SK-N-SH treated with all-trans-retinoic acid at 6 μM for 48 hours (cell line): ENCODE results near the gene AKT3.

Experiments used
- ARNTL ChIP-seq: fragments of 450-650 bp; formaldehyde crosslinking; IDR thresholded peaks from 2 replicates; pipeline ENCODE4 v1.5.0; 2020; ENCODE audit warnings: low read depth, mild to moderate bottlenecking, moderate library complexity, borderline replicate concordance
- BACH2 ChIP-seq: fragments of 250-450 bp; sonication (Bioruptor Pico); IDR thresholded peaks from 2 replicates; pipeline ENCODE4 v1.9.0; 2021; ENCODE audit warnings: mild to moderate bottlenecking, borderline replicate concordance
- ESRRG ChIP-seq: fragments of 250-450 bp; sonication (Bioruptor Pico); IDR thresholded peaks from 2 replicates; pipeline ENCODE4 v1.6.1; 2021; ENCODE audit warnings: mild to moderate bottlenecking
- OSR1 ChIP-seq: fragments of 250-450 bp; sonication (Bioruptor Pico); IDR thresholded peaks from 2 replicates; pipeline ENCODE4 v1.8.0; 2022; ENCODE audit warnings: moderate library complexity, mild to moderate bottlenecking, inconsistent platforms
- PATZ1 ChIP-seq: fragments of 250-450 bp; sonication (Bioruptor Pico); IDR thresholded peaks from 2 replicates; pipeline ENCODE4 v1.8.0; 2020; ENCODE audit warnings: mild to moderate bottlenecking, moderate library complexity, borderline replicate concordance
- RARB ChIP-seq: fragments of 250-450 bp; sonication (Bioruptor Pico); IDR thresholded peaks from 2 replicates; pipeline ENCODE4 v1.8.0; 2021; ENCODE audit warnings: mild to moderate bottlenecking, moderate library complexity
- TOX ChIP-seq: fragments of 250-450 bp; sonication (Bioruptor Pico); IDR thresholded peaks from 2 replicates; pipeline ENCODE4 v1.8.0; 2021; ENCODE audit warnings: mild to moderate bottlenecking, moderate library complexity, borderline replicate concordance
- ZC3H10 ChIP-seq: fragments of 250-450 bp; sonication (Bioruptor Pico); IDR thresholded peaks from 2 replicates; pipeline ENCODE4 v1.5.1; 2021; ENCODE audit warnings: mild to moderate bottlenecking, moderate library complexity
- ZFP30 ChIP-seq: fragments of 450-650 bp; formaldehyde crosslinking; IDR thresholded peaks from 2 replicates; pipeline ENCODE4 v1.5.0; 2022; ENCODE audit warnings: mild to moderate bottlenecking, moderate library complexity
- TF ChIP-seq, protein P1 (sequence below): fragments of 250-450 bp; sonication (Bioruptor Pico); IDR thresholded peaks from 2 replicates; pipeline ENCODE4 v1.5.0; 2020; ENCODE audit warnings: mild to moderate bottlenecking, moderate library complexity
- TF ChIP-seq, protein P2 (sequence below): fragments of 250-450 bp; sonication (Bioruptor Pico); IDR thresholded peaks from 2 replicates; pipeline ENCODE4 v1.8.0; 2021; ENCODE audit warnings: low read depth, mild to moderate bottlenecking, moderate library complexity, borderline replicate concordance
- TF ChIP-seq, protein P3 (sequence below): fragments of 250-450 bp; sonication (Bioruptor Pico); IDR thresholded peaks from 2 replicates; pipeline ENCODE4 v1.5.1; 2021; ENCODE audit warnings: mild to moderate bottlenecking, moderate library complexity

GRCh38 chr1:243884603-243885002 lies 34.6 kb upstream of the AKT3 start:
- TF ChIP-seq RARB (CRISPR knock-in tag), result no peak
- no peak for TF ChIP-seq ESRRG (CRISPR knock-in tag)
- TF ChIP-seq TOX (CRISPR knock-in tag), result no peak
- TF ChIP-seq, protein P1, sequence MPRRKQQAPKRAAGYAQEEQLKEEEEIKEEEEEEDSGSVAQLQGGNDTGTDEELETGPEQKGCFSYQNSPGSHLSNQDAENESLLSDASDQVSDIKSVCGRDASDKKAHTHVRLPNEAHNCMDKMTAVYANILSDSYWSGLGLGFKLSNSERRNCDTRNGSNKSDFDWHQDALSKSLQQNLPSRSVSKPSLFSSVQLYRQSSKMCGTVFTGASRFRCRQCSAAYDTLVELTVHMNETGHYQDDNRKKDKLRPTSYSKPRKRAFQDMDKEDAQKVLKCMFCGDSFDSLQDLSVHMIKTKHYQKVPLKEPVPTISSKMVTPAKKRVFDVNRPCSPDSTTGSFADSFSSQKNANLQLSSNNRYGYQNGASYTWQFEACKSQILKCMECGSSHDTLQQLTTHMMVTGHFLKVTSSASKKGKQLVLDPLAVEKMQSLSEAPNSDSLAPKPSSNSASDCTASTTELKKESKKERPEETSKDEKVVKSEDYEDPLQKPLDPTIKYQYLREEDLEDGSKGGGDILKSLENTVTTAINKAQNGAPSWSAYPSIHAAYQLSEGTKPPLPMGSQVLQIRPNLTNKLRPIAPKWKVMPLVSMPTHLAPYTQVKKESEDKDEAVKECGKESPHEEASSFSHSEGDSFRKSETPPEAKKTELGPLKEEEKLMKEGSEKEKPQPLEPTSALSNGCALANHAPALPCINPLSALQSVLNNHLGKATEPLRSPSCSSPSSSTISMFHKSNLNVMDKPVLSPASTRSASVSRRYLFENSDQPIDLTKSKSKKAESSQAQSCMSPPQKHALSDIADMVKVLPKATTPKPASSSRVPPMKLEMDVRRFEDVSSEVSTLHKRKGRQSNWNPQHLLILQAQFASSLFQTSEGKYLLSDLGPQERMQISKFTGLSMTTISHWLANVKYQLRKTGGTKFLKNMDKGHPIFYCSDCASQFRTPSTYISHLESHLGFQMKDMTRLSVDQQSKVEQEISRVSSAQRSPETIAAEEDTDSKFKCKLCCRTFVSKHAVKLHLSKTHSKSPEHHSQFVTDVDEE (CRISPR knock-in tag), result no peak
- TF ChIP-seq OSR1 (CRISPR knock-in tag), result no peak
- no peak for TF ChIP-seq PATZ1 (CRISPR knock-in tag)
- no peak for TF ChIP-seq ZC3H10 (CRISPR knock-in tag)
- no peak for TF ChIP-seq ZFP30 (CRISPR knock-in tag)
- no peak for TF ChIP-seq ARNTL
- TF ChIP-seq, protein P2, sequence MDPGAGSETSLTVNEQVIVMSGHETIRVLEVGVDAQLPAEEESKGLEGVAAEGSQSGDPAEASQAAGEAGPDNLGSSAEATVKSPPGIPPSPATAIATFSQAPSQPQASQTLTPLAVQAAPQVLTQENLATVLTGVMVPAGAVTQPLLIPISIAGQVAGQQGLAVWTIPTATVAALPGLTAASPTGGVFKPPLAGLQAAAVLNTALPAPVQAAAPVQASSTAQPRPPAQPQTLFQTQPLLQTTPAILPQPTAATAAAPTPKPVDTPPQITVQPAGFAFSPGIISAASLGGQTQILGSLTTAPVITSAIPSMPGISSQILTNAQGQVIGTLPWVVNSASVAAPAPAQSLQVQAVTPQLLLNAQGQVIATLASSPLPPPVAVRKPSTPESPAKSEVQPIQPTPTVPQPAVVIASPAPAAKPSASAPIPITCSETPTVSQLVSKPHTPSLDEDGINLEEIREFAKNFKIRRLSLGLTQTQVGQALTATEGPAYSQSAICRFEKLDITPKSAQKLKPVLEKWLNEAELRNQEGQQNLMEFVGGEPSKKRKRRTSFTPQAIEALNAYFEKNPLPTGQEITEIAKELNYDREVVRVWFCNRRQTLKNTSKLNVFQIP (CRISPR knock-in tag), result no peak
- TF ChIP-seq, protein P3, sequence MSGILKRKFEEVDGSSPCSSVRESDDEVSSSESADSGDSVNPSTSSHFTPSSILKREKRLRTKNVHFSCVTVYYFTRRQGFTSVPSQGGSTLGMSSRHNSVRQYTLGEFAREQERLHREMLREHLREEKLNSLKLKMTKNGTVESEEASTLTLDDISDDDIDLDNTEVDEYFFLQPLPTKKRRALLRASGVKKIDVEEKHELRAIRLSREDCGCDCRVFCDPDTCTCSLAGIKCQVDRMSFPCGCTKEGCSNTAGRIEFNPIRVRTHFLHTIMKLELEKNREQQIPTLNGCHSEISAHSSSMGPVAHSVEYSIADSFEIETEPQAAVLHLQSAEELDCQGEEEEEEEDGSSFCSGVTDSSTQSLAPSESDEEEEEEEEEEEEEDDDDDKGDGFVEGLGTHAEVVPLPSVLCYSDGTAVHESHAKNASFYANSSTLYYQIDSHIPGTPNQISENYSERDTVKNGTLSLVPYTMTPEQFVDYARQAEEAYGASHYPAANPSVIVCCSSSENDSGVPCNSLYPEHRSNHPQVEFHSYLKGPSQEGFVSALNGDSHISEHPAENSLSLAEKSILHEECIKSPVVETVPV (CRISPR knock-in tag), result no peak
- TF ChIP-seq BACH2 (CRISPR knock-in tag), result no peak
